A673 (cell line): Measurements from ENCODE around the gene C10orf143. TPM values are rescaled to one million over a fixed set of nuclear protein-coding genes. Genes with fewer than 3 reads are reported as not detected.

ENCODE experiments used
- BruUV-seq: library from RNA; stranded (reverse); fragments of 400-500 nt; replicated peaks from 2 replicates; lab custom pipeline; 2021; lab: Mats Ljungman, UMichigan
- CTCF ChIA-PET: fragments of 300-600 bp; sonication (Branson Sonifier 250); formaldehyde crosslinking; loops from one replicate; lab custom pipeline; 2022; ENCODE audit warnings: antibody characterized with exemption; lab: Charles Lee
- POLR2A ChIA-PET: fragments of 300-600 bp; sonication (Branson Sonifier 250); formaldehyde crosslinking; loops from one replicate; lab custom pipeline; 2022; ENCODE audit warnings: antibody characterized with exemption; ENCODE audit not compliant: low non-redundant PET; lab: Charles Lee
- DNase-seq: peaks from one replicate; pipeline ENCODE4 v3.0.0-alpha.2; 2015; ENCODE audit warnings: low spot score
- H3K27ac ChIP-seq: fragments of 200-600 bp; sonication (generic); 2 replicates; pipeline ENCODE4 v1.5.1; 2016; ENCODE audit warnings: mixed run types, low read depth, mild to moderate bottlenecking, mixed read lengths, antibody characterized with exemption, low read length; ENCODE audit not compliant: poor library complexity, severe bottlenecking
- H3K27me3 ChIP-seq: fragments of 200-600 bp; sonication (generic); replicated peaks from 2 replicates; pipeline ENCODE4 v1.6.1; 2017; ENCODE audit warnings: mixed run types, low read depth, mild to moderate bottlenecking, mixed read lengths, antibody characterized with exemption, low read length; ENCODE audit not compliant: insufficient read depth, poor library complexity
- H3K36me3 ChIP-seq: fragments of 200-600 bp; sonication (generic); 2 replicates; pipeline ENCODE4 v1.6.1; 2016; ENCODE audit warnings: mixed run types, mild to moderate bottlenecking, mixed read lengths, antibody characterized with exemption, low read length; ENCODE audit not compliant: insufficient read depth, poor library complexity, severe bottlenecking
- H3K4me1 ChIP-seq: fragments of 200-600 bp; sonication (generic); 2 replicates; pipeline ENCODE4 v1.6.1; 2017; ENCODE audit warnings: mixed run types, mild to moderate bottlenecking, mixed read lengths, antibody characterized with exemption, low read length; ENCODE audit not compliant: insufficient read depth, poor library complexity, severe bottlenecking
- H3K4me3 ChIP-seq: fragments of 200-600 bp; sonication (generic); 2 replicates; pipeline ENCODE4 v1.5.1; 2016; ENCODE audit warnings: low read depth, mixed run types, mild to moderate bottlenecking, mixed read lengths, low read length; ENCODE audit not compliant: poor library complexity, severe bottlenecking
- H3K9me3 ChIP-seq: fragments of 200-600 bp; sonication (generic); 2 replicates; pipeline ENCODE4 v1.6.1; 2016; ENCODE audit warnings: mixed run types, low read depth, mild to moderate bottlenecking, mixed read lengths, antibody characterized with exemption, low read length; ENCODE audit not compliant: poor library complexity, severe bottlenecking
- CTCF ChIP-seq: fragments of 300-800, 200-600 bp; sonication (generic); conservative IDR thresholded peaks from 2 replicates; pipeline ENCODE4 v1.5.1; 2017; ENCODE audit warnings: low read depth, mild to moderate bottlenecking, antibody characterized with exemption, low read length, moderate library complexity, mixed read lengths
- EZH2 ChIP-seq: fragments of 200-600 bp; sonication (generic); IDR thresholded peaks from 2 replicates; pipeline ENCODE4 v1.6.1; 2017; ENCODE audit warnings: borderline replicate concordance, low read depth, mild to moderate bottlenecking, mixed read lengths, antibody characterized with exemption, low read length; ENCODE audit not compliant: poor library complexity, severe bottlenecking
- intact Hi-C: fragments of 100-400 bp; cut with micrococcal nuclease; formaldehyde crosslinking; loops from one replicate; pipeline ENCODE4 v1.10.0; 2022; ENCODE audit not compliant: unreplicated experiment
- total RNA-seq: library from RNA; stranded (reverse); gene quantifications from 2 replicates; pipeline ENCODE4 v1.2.3, GENCODE V29; 2021

The C10orf143 gene
- total RNA-seq, 1 experiment from 2014 or later, result 1.8 TPM

GRCh38 chr10:130022511-130023299 is 87.9 kb downstream of the C10orf143 start:
- POLR2A ChIA-PET, result no interaction called here
- Histone ChIP-seq H3K36me3 (no peaks in the 10 kb centered on the region), H3K4me1 (no peaks in the 10 kb centered on the region), H3K27ac (no peak overlapping the region), H3K9me3 (no peaks in the 10 kb centered on the region), H3K4me3 (no peak overlapping the region), H3K27me3 (no peaks in the 10 kb centered on the region)
- CTCF ChIA-PET, result no interaction called here
- peak; percentile 15 for DNase-seq
- no peak for TF ChIP-seq CTCF
- no peak for TF ChIP-seq EZH2
- no TSS peak for BruUV-seq
- intact Hi-C loops, result no loop called here

- no peak for DNase-seq
- ChIA-PET POLR2A (no interaction called here), CTCF (no interaction called here)
- Histone ChIP-seq H3K4me1 (no peaks in the 10 kb centered on the region), H3K27me3 (no peaks in the 10 kb centered on the region), H3K4me3 (no peak overlapping the region), H3K27ac (no peak overlapping the region), H3K36me3 (no peaks in the 10 kb centered on the region), H3K9me3 (no peaks in the 10 kb centered on the region)
- BruUV-seq, result no TSS peak
- TF ChIP-seq CTCF (no peak), EZH2 (no peak)
- intact Hi-C loops, result no loop called here
Observed at GRCh38 chr10:130022086-130022485, 88.5 kb downstream of the C10orf143 start.

GRCh38 chr10:130021383-130021950 is 89.2 kb downstream of the C10orf143 start:
- H3K27me3 ChIP-seq, result no peaks in the 10 kb centered on the region
- TF ChIP-seq CTCF (no peak), EZH2 (no peak)
- H3K4me1 ChIP-seq, result no peaks in the 10 kb centered on the region
- POLR2A ChIA-PET, result no interaction called here
- no TSS peak for BruUV-seq
- no peak for DNase-seq
- H3K4me3 ChIP-seq, result no peak overlapping the region
- no peak overlapping the region for H3K27ac ChIP-seq
- CTCF ChIA-PET, result no interaction called here
- H3K9me3 ChIP-seq, result no peaks in the 10 kb centered on the region
- intact Hi-C loops, result no loop called here
- H3K36me3 ChIP-seq, result no peaks in the 10 kb centered on the region
